GM23248 (cell line): ENCODE measurements around the gene RNF186. TPM values are rescaled to one million over a fixed set of nuclear protein-coding genes. Genes with fewer than 3 reads are reported as not detected.
"Not testable (repeated sequence)": the region's sequence is repeated elsewhere in the genome, so short reads cannot be mapped to it uniquely, and the experiment has no call there.

Experiments used
- DNase-seq: peaks from one replicate; pipeline ENCODE4 v3.0.0-alpha.2; 2015
- H2AFZ ChIP-seq: fragments of 200-600 bp; sonication (generic); 2 replicates; pipeline ENCODE4 v1.6.1; 2016; ENCODE audit warnings: antibody characterized with exemption
- H3F3A ChIP-seq: fragments of 200-600 bp; sonication (generic); 2 replicates; pipeline ENCODE4 v1.6.1; 2016; ENCODE audit warnings: mild to moderate bottlenecking, antibody characterized with exemption, mixed run types; ENCODE audit not compliant: insufficient read depth
- H3K27ac ChIP-seq: fragments of 200-600 bp; sonication (generic); 2 replicates; pipeline ENCODE4 v1.5.1; 2016; ENCODE audit warnings: mild to moderate bottlenecking
- H3K27me3 ChIP-seq: fragments of 200-600 bp; sonication (generic); replicated peaks from 2 replicates; pipeline ENCODE4 v1.6.1; 2016; ENCODE audit warnings: mild to moderate bottlenecking; ENCODE audit not compliant: insufficient read depth
- H3K36me3 ChIP-seq: fragments of 200-600 bp; sonication (generic); 2 replicates; pipeline ENCODE4 v1.6.1; 2016; ENCODE audit warnings: low read depth, mild to moderate bottlenecking
- H3K4me1 ChIP-seq: fragments of 200-600 bp; sonication (generic); 2 replicates; pipeline ENCODE4 v1.6.1; 2016; ENCODE audit warnings: mild to moderate bottlenecking; ENCODE audit not compliant: insufficient read depth
- H3K4me2 ChIP-seq: fragments of 200-600 bp; sonication (generic); one replicate; pipeline ENCODE4 v1.6.1; 2016; ENCODE audit warnings: mild to moderate bottlenecking; ENCODE audit not compliant: unreplicated experiment
- H3K4me3 ChIP-seq: fragments of 200-600 bp; sonication (generic); 2 replicates; pipeline ENCODE4 v1.5.1; 2016; ENCODE audit warnings: mild to moderate bottlenecking
- H3K79me2 ChIP-seq: fragments of 200-600 bp; sonication (generic); 2 replicates; pipeline ENCODE4 v1.6.1; 2016; ENCODE audit warnings: mild to moderate bottlenecking; ENCODE audit not compliant: insufficient read depth
- H3K9ac ChIP-seq: fragments of 200-600 bp; sonication (generic); 2 replicates; pipeline ENCODE4 v1.6.1; 2016; ENCODE audit warnings: mild to moderate bottlenecking
- H3K9me2 ChIP-seq: fragments of 200-600 bp; sonication (generic); 2 replicates; pipeline ENCODE4 v1.6.1; 2016; ENCODE audit warnings: mixed run types, mild to moderate bottlenecking, moderate library complexity; ENCODE audit not compliant: insufficient read depth
- H3K9me3 ChIP-seq: fragments of 200-600 bp; sonication (generic); one replicate; pipeline ENCODE4 v1.6.1; 2017; ENCODE audit warnings: low read depth
- H4K20me1 ChIP-seq: fragments of 200-600 bp; sonication (generic); 2 replicates; pipeline ENCODE4 v1.6.0; 2016; ENCODE audit not compliant: insufficient read depth
- EZH2 ChIP-seq: fragments of 200-600 bp; sonication (generic); IDR thresholded peaks from 2 replicates; pipeline ENCODE4 v1.6.1; 2018; ENCODE audit warnings: antibody characterized with exemption, mild to moderate bottlenecking; ENCODE audit not compliant: insufficient read depth, poor library complexity, severe bottlenecking
- EZH2phosphoT487 ChIP-seq: fragments of 200-600 bp; sonication (generic); IDR thresholded peaks from 2 replicates; pipeline ENCODE4 v1.6.1; 2018; ENCODE audit warnings: antibody characterized with exemption, moderate library complexity, mild to moderate bottlenecking, low read depth; ENCODE audit not compliant: insufficient read depth
- WGBS, 2 experiments: methylation state at CpG; one replicate each; pipeline ENCODE4 v1.1.6; 2015 to 2017; ENCODE audit warnings: low lambda C conversion rate in 2 of 2, low coverage in 1 of 2; ENCODE audit errors: missing lambda C conversion rate in 2 of 2; 5-methylcytosine and 5-hydroxymethylcytosine counted together
- in situ Hi-C: fragments of 300-500 bp; cut with MboI; formaldehyde crosslinking; loops from 2 replicates; pipeline ENCODE4 v1.15.0; 2020
- polyA plus RNA-seq: library from polyadenylated mRNA; unstranded; fragments of >200 nt; fragmentation: Nextera tagmentation; extraction: Ambion mirVana; gene quantifications from 2 replicates; pipeline ENCODE4 v1.2.1, GENCODE V29; 2016
- total RNA-seq: library from RNA; depleted of rRNA; stranded (reverse); fragments of >200 nt; shearing (Covaris generic); gene quantifications from 2 replicates; pipeline ENCODE4 v1.2.3, GENCODE V29; 2014

RNF186 gene
- total and polyA plus RNA-seq, 2 experiments from 2014 or later, result not detected

- H3K9me3 ChIP-seq, result no peaks in the 10 kb centered on the region
- no peak for DNase-seq
- no peak overlapping the region for H2AFZ ChIP-seq
- no peaks in the 10 kb centered on the region for H3K36me3 ChIP-seq
- no peaks in the 10 kb centered on the region for H4K20me1 ChIP-seq
- no peak overlapping the region for H3K27ac ChIP-seq
- H3K4me3 ChIP-seq, result no peak overlapping the region
- TF ChIP-seq EZH2phosphoT487, result no peak
- TF ChIP-seq EZH2, result no peak
- no peaks in the 10 kb centered on the region for H3K79me2 ChIP-seq
- no peaks in the 10 kb centered on the region for H3K27me3 ChIP-seq
- in situ Hi-C loops, result no loop called here
- H3K4me2 ChIP-seq, result no peak overlapping the region
- no peak overlapping the region for H3K9ac ChIP-seq
- no peaks in the 10 kb centered on the region for H3K4me1 ChIP-seq
- no peaks in the 10 kb centered on the region for H3F3A ChIP-seq
- no peaks in the 10 kb centered on the region for H3K9me2 ChIP-seq
- 68 to 72% methylated on average over 5 of the region's 5 CpGs for WGBS, 2 experiments
These were observed 9.0 kb upstream of the RNF186 start for GRCh38 chr1:19824036-19824435.

GRCh38 chr1:19819701-19820100 is 4.6 kb upstream of the RNF186 start:
- in situ Hi-C loops, result no loop called here
- no peak overlapping the region for H3K4me2 ChIP-seq
- H3K27me3 ChIP-seq, result no peaks in the 10 kb centered on the region
- no peaks in the 10 kb centered on the region for H4K20me1 ChIP-seq
- H3K9me3 ChIP-seq, result no peaks in the 10 kb centered on the region
- H3F3A ChIP-seq, result no peaks in the 10 kb centered on the region
- H3K36me3 ChIP-seq, result no peaks in the 10 kb centered on the region
- H3K4me1 ChIP-seq, result no peaks in the 10 kb centered on the region
- no peak overlapping the region for H2AFZ ChIP-seq
- no peaks in the 10 kb centered on the region for H3K9me2 ChIP-seq
- TF ChIP-seq EZH2 (no peak), EZH2phosphoT487 (no peak)
- no peak for DNase-seq
- no peak overlapping the region for H3K27ac ChIP-seq
- H3K4me3 ChIP-seq, result no peak overlapping the region
- H3K79me2 ChIP-seq, result no peaks in the 10 kb centered on the region
- no peak overlapping the region for H3K9ac ChIP-seq
- WGBS, 2 experiments, result 56 to 61% methylated on average over 5 of the region's 5 CpGs

GRCh38 chr1:19818324-19818723 is 3.2 kb upstream of the RNF186 start:
- Histone ChIP-seq H3K9me3 (no peaks in the 10 kb centered on the region), H3K27ac (no peak overlapping the region), H3K4me2 (no peak overlapping the region), H3K9ac (no peak overlapping the region), H3K9me2 (no peaks in the 10 kb centered on the region), H3K4me3 (no peak overlapping the region), H3K36me3 (no peaks in the 10 kb centered on the region), H3F3A (no peaks in the 10 kb centered on the region), H3K79me2 (no peaks in the 10 kb centered on the region), H3K4me1 (no peaks in the 10 kb centered on the region), H3K27me3 (no peaks in the 10 kb centered on the region), H4K20me1 (no peaks in the 10 kb centered on the region), H2AFZ (no peak overlapping the region)
- DNase-seq, result no peak
- in situ Hi-C loops, result no loop called here
- TF ChIP-seq EZH2phosphoT487, result no peak
- no peak for TF ChIP-seq EZH2
- WGBS, 2 experiments, result 95 to 98% methylated on average over 3 of the region's 3 CpGs

GRCh38 chr1:19817160-19817559 is 2.1 kb upstream of the RNF186 start:
- Histone ChIP-seq H3K4me1 (no peaks in the 10 kb centered on the region), H3K9ac (no peak overlapping the region), H3K27me3 (no peaks in the 10 kb centered on the region), H3K36me3 (no peaks in the 10 kb centered on the region), H3K79me2 (no peaks in the 10 kb centered on the region), H3K9me3 (no peaks in the 10 kb centered on the region), H4K20me1 (no peaks in the 10 kb centered on the region), H3K27ac (no peak overlapping the region), H3K9me2 (no peaks in the 10 kb centered on the region), H3K4me2 (no peak overlapping the region), H3K4me3 (no peak overlapping the region), H2AFZ (no peak overlapping the region), H3F3A (no peaks in the 10 kb centered on the region)
- no peak for DNase-seq
- 61 to 69% methylated on average over 5 of the region's 5 CpGs for WGBS, 2 experiments
- in situ Hi-C loops, result no loop called here
- no peak for TF ChIP-seq EZH2
- TF ChIP-seq EZH2phosphoT487, result no peak

GRCh38 chr1:19816737-19817086 is 1.6 kb upstream of the RNF186 start:
- H3K27me3 ChIP-seq, H3F3A ChIP-seq, H3K36me3 ChIP-seq, H4K20me1 ChIP-seq, DNase-seq, H3K27ac ChIP-seq, H3K4me2 ChIP-seq, H3K79me2 ChIP-seq, H3K4me1 ChIP-seq, H3K9me2 ChIP-seq, H3K4me3 ChIP-seq, in situ Hi-C loops, H3K9ac ChIP-seq, H3K9me3 ChIP-seq, H2AFZ ChIP-seq: not testable (repeated sequence)
- 37 to 46% methylated on average over 1 of the region's 1 CpG for WGBS, 2 experiments
